NCI-H146 (cell line): ENCODE data around the gene NOTCH3.

Experiments
- DNase-seq: peaks from one replicate; lab custom pipeline; 2025; lab: John Stamatoyannopoulos, UW

Gene NOTCH3

DNA sequence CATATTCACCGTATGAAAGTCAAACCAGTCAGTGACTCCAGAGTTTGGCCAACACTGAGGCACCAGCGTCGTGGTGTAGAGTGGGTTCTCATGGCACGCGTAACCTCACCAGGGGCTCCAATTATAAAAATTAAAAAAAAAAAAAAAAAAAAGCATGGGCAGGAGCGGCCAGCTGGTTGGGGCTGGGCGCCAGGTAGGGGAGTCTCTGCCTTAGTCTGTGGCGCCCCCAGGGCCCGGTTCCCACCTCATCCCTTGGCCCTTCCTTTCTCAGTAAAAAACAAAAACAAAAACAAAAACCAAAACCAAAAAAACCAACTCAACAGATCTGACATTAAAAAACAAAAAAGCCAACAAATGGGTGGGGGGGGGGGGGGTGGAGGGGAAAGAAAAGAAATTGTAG, 36.1 kb upstream of the NOTCH3 start:
- DNase-seq, result no peak

DNA sequence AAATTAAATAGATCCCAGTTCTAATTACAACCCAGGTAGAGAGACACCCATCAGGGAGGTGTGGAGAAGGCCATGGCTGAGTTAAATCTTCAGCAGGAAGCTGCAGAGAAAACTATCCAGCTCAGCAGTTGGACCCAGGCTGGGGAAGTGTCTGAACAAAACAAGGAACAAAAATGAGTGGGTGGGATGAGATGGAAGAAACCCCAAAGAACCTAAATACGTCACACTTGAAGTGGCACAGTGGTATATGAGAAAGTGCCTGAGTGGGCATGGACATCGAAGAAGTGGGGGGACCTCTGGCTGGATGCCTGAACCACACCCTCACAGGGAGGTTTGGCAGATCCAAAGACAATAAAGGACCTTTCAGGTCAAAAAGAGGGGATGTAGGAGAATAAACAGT, 35.0 kb upstream of the NOTCH3 start:
- no peak for DNase-seq

DNA sequence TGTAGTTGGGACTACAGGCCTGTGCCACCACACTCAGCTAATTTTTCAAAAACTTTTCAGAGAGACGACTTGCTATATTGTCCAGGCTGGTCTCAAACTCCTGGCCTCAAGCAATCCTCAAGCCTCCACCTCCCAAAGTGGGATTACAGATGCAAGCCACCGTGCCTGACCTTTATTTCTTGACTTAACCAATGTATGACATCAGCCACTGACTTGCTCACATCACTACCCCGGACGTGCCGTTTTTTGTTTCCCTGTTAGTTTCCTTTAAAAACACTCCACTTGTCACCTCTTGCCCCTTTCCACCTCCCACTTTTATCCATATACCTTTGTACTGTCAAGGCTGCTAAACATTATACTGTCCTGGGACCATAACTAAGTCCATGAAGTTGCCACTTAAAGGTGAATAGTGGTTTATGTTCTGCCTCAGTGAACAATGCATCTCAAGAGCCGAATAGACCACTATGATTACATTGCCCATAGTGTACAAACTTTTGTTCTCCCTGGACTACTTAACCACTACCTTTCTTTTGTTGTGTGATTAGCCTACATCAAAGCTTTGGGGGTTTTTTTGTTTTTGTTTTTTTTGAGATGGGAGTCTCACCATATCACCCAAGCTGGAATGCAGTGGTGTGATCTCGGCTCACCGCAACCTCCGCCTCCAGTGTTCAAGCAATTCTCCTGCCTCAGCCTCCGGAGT, 33.8 kb upstream of the NOTCH3 start:
- no peak for DNase-seq

DNA sequence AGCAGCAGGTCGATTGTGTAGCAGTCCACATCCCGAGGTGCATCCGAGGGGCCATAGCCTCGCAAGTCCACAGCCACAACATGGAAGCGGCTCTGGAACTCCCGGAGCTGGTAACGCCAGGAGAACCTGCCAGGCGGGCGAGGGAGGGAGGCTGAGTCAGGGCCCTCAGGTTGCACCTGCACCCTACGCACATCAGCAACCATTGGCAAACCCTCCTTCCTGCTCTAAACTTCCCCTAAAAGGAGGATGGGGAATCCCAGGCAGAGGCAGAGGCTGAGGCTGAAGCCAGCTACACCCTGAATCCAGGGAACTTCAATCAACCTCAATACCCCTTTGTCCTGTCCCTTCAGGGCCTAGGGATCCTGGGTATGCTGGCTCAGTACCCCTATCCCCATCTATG, 30.5 kb upstream of the NOTCH3 start:
- DNase-seq, result no peak

DNA sequence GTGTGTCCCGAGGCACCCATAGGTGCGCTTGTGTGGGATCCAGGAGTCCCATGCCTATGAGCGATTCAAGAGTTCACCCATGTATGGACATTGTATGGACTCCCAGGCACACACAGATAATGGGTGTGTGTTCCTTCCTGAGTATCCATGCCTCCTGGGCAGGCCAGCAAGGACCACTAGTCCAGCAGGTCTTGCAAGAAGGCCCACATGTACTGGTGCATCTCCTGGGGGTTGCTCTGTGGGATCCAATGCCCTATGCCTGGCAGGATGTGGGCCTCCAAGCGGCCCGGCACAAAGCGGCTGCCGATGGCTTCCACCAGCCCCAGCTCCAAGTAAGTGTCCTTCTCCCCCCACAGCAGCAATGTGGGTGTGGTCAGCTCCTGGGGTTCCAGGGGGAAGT, 26.5 kb upstream of the NOTCH3 start:
- DNase-seq, result no peak

DNA sequence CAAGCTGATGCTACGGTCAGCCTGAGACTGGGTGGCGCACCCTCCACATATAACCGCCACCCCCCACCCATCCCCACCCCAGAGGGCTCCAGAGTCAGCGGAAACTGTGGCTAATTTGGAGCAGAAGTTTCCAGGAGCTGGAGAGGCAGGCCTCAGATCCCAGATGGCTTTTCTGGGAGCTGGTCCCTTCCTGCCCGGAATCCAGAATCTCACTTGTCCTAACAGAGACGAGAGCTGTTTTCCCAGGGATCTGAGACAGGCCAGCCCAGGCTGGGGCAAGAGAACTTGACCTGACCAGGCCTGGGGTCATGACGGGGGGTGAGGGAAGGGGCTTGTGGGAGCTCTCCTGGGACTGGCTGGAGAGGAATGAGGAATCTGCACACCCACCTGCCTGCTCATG, 25.0 kb upstream of the NOTCH3 start:
- DNase-seq, result no peak

DNA sequence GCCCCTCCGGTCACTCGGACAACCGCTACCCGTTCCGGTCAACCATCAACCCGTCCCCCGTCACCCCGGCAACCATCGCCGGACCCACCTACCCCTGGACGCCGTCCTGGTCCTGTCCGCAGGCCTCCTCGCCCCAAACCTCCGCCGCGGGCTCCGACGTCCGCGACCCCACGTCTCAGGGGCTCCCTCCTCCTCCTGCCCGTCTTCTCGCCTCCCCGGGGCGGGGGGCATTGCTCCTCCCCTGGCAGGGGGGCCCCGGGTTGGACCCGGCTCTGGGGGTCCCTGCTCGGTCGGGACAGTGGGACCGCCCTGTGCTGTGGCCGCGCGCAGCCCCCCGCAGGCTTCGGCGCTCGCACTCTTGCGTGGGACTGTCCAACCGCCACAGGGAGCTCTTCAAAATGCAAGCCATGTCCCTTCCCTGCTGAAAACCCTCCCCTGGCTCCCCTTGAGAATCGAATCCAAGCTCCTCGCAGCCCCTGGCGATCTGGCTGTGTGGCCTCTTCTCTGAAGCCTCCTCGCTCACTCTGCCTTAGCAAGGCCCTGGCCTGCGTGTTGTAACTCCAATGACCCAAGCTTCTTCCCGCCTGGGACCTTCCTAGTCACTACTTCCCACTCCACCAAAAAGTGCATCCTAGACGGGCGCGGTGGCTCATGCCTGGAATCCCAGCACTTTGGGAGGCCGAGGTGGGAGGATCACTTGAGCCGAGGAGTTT, 23.0 kb upstream of the NOTCH3 start:
- no peak for DNase-seq

DNA sequence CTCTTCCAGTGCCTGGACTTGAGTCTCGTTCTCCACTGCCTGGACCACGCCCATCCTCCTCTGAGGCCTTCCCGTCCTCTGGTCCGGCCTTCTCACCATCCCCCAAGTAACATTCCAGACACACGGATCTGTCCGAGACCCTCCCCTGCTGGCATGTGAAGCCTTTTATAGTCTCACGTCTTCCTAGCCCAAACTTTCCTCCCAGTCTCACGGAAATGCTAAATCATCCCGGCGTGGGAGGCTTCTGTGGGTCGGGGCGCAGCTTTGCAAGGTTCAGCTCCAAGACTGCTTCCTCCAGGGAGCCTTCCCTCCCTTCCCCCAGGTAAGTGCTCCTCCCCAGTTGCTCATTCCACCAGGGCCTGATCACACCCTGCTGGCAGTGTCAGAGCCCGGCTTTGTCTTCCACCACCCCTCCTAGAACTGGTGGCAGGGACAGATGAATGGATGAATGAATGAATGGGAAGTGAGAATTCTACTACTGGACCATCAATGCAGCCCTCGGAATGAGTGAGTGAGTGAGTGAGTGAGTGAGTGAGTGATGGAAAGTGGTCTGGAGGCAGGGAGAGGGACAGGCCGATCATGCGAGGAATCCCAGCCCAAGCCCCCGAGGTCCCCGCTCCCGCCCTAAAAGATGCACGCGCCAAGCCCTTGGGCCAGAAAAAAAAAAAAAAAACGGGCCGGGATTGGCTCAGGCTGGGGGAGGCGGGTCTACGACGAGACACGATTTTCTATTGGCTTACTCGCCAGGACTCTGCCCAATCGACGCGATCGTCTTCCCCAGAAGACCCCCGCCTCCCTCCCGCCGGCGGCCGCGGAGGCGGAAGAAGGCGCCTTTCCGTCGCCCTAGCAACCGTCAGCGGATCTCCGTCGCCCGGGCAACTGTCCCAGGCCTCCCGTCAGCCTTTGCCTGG, 22.2 kb upstream of the NOTCH3 start:
- peak; percentile 98 for DNase-seq

DNA sequence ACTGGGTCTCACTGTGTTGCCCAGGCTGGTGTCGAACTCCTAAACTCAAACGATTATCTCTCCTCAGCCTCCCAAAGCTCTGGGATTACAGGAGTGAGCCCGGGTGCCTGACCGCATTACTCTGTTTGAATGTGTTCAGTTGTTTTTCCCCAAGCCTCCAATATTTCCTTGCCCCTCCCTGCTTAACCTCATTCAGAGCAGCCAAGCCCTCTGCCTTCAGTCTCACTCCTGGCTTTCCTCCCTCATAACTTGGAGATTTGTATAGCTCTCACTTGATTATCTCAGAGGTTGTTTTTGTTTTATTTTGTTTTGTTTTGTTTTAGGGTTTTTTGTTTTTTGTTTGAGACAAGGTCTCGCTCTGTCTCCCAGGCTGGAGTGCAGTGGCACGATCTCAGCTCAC, 20.0 kb upstream of the NOTCH3 start:
- DNase-seq, result no peak

DNA sequence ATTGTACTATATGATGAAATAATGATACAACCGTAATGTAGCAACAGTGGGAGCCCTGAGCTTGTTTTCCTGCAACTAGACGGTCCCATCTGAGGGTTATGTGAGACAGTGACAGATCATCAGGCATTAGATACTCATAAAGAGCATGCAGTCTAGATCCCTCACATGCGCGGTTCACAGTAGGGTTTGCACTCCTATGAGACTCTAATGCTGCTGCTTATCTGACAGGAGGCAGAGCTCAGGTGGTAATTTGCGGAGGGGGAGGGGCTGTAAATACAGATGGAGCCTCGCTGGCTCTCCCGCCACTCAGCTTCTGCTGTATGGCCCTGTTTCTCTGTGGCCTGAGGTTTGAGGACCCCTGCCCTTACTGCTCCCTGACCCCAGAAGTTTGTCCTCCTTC, 17.7 kb upstream of the NOTCH3 start:
- DNase-seq, result peak; percentile 23

DNA sequence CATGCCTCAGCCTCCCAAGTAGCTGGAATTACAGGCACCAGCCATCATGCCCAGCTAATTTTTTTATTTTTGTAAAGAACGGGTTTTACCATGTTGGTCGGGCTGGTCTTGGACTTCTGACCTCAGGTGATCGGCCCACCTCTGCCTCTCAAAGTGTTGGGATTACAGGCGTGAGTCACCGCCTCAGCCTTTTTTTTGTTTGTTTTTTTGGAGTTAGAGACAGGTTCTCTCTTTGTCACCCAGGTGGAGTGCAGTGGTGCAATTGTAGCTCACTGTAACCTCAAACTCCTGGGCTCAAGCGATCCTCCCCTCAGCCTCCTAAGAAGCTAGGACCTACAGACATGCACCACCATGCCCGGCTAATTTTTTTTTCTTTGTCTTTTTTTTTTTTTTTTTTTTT, 15.6 kb upstream of the NOTCH3 start:
- DNase-seq, result no peak

DNA sequence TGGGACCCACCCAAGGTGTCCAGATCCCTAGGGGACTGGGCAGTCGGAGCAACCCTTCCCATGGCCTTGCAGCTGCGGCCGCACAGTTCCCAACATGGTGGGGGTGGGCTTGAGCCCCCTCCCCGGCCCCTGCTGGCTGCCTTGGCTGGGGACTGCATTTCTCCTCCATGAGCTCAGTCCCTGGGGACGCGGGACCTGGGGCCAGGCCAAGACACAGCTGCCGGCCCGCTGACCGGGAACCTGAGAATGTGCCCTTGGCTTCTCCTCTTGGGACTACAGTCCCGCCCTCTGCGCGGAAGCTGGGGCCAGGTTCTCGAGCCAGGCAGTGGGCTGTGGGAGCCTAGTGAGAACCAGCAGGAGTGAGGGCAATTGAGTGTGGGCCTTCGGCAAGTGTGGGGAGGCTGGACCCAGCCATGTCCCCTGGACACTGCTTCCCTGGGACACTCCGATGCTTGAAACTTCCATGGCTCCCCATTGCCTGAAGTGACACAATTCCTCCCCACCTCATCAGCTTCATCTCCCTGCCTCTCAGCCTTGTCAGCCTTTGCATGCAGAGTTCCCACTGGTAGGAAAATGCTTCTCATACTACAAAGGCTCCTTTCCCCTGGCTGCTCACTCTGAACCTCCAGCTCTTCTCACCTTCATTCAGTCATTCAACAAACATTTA, 13.1 kb upstream of the NOTCH3 start:
- no peak for DNase-seq

DNA sequence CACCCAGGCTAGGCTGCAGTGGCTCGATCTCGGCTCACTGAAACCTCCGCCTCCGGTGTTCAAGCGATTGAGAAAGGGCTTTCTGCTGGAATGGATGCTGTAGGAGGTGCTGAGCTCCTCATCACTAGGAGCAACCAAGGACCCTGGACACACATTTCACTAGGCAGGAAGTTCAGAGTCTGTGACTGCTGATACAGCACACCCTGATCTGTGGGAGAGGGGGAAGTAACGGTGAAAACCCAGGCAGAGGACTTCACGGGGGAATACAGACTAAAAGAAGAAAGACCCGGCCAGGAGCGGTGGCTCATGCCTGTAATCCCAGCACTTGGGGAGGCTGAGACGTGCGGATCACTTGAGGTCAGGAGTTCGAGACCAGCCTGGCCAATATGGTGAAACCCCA, 11.9 kb upstream of the NOTCH3 start:
- no peak for DNase-seq

DNA sequence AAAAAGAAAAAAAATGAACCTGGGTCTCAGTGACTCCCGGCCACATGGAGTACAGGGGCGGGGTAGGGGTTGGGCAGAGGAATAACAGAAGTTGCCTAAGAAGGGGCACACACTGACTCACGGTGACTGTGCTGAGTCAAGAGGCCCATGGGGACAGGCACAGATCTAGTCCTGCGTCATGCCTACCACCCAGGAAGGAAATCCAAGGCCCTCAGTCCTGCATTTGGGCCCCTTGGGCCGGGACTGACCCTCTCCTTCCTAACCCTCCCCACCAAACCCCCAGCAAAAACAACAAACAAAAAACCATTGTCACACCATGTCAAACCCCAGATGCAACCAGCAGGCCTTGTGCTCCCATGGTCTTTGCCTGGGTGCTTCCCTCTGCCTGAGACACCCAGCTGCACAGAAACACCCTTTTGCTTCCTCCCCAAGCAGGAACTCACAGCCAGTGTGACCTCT, 9.6 kb upstream of the NOTCH3 start:
- no peak for DNase-seq

DNA sequence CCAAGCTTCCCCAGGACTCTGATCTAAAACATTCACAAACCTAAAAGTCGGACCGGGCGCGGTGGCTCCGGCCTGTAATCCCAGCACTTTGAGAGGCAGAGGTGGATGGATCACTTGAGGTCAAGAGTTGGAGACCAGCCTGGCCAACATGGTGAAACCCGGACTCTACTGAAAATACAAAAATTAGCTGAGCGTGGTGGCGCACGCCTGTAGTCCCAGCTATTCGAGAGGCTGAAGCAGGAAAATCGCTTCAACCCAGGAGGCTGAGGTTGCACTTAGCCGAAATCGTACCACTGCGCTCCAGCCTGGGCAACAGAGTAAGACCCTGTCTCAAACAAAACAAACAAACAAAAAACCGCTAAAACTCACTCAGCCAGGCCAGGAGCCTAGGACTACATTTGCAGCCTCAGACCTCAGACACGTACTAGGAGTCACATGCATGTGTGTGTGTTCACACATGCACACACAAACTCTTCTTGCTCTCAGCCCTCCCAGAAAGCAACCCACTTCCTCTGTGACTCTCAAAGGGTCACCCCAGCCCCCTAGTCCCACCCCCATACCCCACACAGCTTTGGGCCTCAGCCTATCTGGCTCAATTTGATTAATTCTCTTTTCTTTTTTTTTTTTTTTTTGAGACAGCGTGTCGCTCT, 704 bp upstream of the NOTCH3 start:
- no peak for DNase-seq

DNA sequence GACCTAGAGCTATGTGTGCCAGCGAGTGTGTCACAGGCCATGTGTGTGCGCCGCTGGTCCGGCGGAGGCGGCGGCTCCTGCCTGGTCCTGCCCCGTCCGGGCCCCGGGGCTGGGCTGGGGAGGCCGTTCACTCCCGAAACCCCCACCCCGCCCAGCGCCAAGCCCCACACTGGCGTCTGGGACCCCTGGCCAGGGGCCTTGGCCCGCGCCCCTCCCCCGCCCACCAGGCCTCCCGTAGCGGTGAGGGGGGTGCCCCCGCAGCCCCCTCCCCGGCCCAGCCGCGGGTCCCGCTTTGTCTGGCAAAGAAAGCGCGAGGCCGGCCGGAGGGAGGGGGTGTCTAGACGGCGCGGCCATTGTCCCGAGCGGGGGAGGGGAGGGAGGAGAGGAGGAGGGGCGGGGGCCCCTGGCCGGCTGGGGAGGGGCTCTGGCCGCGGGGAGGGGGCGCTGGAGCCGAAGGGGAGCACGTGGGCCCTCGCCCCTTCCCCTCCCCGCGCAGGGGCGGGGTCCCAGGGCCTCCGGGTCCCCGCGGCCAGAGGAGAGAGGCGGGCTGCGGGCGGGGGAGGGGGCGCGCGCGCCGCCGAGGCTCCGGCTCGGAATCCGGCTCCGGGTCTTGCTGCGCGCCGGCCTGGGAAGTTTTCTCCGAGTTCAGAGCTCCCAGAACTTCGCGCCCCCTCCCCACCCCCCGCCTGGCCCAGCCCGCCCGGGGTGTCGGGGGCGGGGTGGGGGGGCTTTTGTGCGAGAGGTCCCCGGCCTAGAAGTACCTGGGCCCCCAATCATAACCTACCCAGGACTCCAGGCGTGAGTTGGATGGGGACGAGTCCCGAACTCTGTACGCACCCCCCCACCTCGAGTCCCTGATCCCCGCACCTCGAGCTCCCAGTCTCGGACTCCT, 888 bp downstream of the NOTCH3 start:
- DNase-seq, result peak; percentile 47

DNA sequence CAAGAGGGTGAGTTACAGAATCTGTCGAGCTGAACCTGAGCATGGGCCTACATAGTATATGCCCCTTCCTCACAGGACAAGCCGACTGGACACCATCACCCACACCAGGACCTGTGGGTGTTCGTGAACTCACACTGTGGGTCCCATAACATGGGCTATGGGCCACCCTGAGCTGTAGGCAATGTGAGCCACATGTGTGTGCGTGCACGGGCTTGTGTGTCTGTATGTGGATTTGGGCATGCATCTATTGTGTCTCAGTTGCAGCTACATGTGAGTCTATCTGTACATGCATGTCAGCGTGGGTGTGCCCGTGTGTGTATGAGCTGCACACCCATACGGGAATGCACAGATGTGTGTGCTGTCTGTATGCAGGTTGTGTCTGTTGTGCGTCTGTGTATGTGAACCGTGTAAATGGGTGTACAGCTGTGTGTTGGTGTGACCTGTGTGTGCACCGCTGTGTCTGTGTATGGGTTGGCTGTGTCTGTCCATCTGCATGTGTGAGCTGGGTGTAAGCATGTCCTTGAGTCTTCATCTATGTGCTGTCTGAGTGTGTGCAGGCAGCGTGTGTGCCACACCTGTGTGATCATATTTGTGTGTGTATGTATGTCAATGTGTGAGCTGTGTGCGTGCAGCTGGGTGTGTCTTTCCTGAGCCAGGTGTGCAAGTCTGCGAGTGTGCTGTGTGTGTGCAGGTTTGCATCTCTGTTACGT, 1.7 kb downstream of the NOTCH3 start:
- no peak for DNase-seq

DNA sequence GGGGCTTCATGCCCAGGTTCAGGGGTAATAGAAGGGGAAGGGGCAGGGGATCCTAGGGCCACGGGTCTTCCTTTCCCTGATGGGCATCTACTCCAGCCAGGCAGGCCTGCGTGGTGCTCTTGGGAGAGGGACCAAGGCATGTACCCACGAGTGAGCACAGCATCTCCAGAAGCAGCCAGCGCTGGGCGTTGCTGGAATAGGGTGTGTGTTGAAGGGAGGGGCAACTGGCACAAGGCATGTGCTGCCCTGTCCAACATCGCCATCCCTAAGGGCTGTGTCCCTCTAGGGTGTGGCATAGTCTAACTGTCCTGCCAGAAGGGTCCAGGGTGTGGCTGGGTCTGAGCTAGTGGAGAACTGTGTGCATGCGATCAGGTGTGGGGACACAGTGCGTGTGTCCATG, 2.9 kb downstream of the NOTCH3 start:
- DNase-seq, result no peak

DNA sequence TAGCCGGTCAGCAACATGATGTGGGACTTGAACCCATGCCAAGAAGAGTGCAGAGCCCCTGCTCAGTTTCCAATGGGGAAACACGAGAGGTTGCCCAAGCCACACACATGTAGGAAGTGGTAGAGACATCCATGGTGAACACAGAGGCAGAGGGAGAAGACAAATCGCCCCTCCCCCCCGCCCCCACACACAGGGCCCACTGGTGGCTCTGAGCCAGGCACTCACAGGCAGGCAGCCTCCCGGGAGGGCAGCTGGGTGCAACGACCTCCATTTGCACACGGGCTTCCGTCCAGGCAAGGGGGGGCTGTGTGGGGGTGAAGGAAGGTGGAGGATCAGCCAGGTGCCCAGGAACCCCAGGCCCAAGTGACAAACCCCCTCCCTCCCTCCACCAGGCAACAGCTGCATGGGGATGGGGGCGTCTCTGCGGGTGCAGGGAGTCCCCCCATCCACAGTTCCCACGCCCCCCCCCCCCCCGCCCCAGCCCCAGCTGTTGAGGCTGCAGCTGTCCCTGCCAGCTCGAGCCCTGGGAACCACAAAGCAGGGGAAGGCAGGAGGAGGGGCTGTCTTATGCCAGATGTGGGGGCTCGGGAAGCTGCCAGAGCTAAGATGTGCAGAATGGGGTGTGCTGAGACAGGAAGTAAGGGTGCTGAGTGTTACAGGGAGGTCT, 3.4 kb downstream of the NOTCH3 start:
- no peak for DNase-seq
